BE2C (cell line): ENCODE data around the gene CALHM6. TPM values are rescaled to one million over a fixed set of nuclear protein-coding genes. Genes with fewer than 3 reads are reported as not detected.

Experiments
- DNase-seq: peaks from one replicate; pipeline ENCODE4 v3.0.0-alpha.2; 2020
- H3K27me3 ChIP-seq: fragments of 250-450 bp; sonication (Bioruptor Pico); 2 replicates; pipeline ENCODE4 v1.5.1; 2020; ENCODE audit warnings: mild to moderate bottlenecking
- H3K36me3 ChIP-seq: fragments of 250-450 bp; sonication (Bioruptor Pico); 2 replicates; pipeline ENCODE4 v1.5.1; 2020; ENCODE audit warnings: mild to moderate bottlenecking
- H3K4me1 ChIP-seq: fragments of 250-450 bp; sonication (Bioruptor Pico); 2 replicates; pipeline ENCODE4 v1.5.1; 2020
- H3K4me3 ChIP-seq: 2 replicates; pipeline ENCODE4 v1.5.1; 2011; ENCODE audit warnings: low read depth, low read length
- H3K9me3 ChIP-seq: fragments of 250-450 bp; sonication (Bioruptor Pico); 2 replicates; pipeline ENCODE4 v1.5.1; 2020
- polyA plus RNA-seq: library from polyadenylated mRNA; unstranded; fragments of >200 nt; gene quantifications from one replicate; pipeline ENCODE4 v1.2.1, GENCODE V29; 2012; ENCODE audit warnings: low read depth, missing spikeins; ENCODE audit not compliant: insufficient read length, insufficient read depth
- TF ChIP-seq, protein P1 (sequence below): IDR thresholded peaks from 2 replicates; pipeline ENCODE4 v1.5.1; 2012; ENCODE audit warnings: mild to moderate bottlenecking, low read depth, low read length

CALHM6 gene
- polyA plus RNA-seq: not detected

- Histone ChIP-seq H3K36me3 (no peaks in the 10 kb centered on the region), H3K4me3 (peak within 1 kb of the TSS; percentile 37)
These were observed at the start of gene CALHM6 for GRCh38 chr6:116461331-116461931. Gene CALHM6, plus strand, starts transcription at chr6:116461375. Its CDS starts 555 bp downstream, at chr6:116461930.

GRCh38 chr6:116412270-116412669 is 48.9 kb upstream of the CALHM6 start:
- Histone ChIP-seq H3K4me1 (no peaks in the 10 kb centered on the region), H3K9me3 (no peaks in the 10 kb centered on the region), H3K4me3 (no peak overlapping the region), H3K36me3 (no peaks in the 10 kb centered on the region), H3K27me3 (no peaks in the 10 kb centered on the region)
- TF ChIP-seq, protein P1, sequence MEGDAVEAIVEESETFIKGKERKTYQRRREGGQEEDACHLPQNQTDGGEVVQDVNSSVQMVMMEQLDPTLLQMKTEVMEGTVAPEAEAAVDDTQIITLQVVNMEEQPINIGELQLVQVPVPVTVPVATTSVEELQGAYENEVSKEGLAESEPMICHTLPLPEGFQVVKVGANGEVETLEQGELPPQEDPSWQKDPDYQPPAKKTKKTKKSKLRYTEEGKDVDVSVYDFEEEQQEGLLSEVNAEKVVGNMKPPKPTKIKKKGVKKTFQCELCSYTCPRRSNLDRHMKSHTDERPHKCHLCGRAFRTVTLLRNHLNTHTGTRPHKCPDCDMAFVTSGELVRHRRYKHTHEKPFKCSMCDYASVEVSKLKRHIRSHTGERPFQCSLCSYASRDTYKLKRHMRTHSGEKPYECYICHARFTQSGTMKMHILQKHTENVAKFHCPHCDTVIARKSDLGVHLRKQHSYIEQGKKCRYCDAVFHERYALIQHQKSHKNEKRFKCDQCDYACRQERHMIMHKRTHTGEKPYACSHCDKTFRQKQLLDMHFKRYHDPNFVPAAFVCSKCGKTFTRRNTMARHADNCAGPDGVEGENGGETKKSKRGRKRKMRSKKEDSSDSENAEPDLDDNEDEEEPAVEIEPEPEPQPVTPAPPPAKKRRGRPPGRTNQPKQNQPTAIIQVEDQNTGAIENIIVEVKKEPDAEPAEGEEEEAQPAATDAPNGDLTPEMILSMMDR: no peak
- no peak for DNase-seq

More at GRCh38 chr6:116461331-116461931, at the start of gene CALHM6:
- DNase-seq: no peak
- TF ChIP-seq, protein P1: no peak
- no peaks in the 10 kb centered on the region; the same call in 1 of the 2 replicates for H3K9me3 ChIP-seq
- no peaks in the 10 kb centered on the region for H3K4me1 ChIP-seq
- peaks cover 27% of the 10 kb centered on the region for H3K27me3 ChIP-seq

- no peaks in the 10 kb centered on the region for H3K4me1 ChIP-seq
- no peaks in the 10 kb centered on the region for H3K36me3 ChIP-seq
- no peaks in the 10 kb centered on the region for H3K9me3 ChIP-seq
- no peaks in the 10 kb centered on the region for H3K27me3 ChIP-seq
- TF ChIP-seq, protein P1: no peak
- DNase-seq: no peak
- no peak overlapping the region for H3K4me3 ChIP-seq
These were observed 47.8 kb upstream of the CALHM6 start for GRCh38 chr6:116413357-116413756.

GRCh38 chr6:116417661-116418060 is 43.5 kb upstream of the CALHM6 start:
- TF ChIP-seq, protein P1: no peak

DNA sequence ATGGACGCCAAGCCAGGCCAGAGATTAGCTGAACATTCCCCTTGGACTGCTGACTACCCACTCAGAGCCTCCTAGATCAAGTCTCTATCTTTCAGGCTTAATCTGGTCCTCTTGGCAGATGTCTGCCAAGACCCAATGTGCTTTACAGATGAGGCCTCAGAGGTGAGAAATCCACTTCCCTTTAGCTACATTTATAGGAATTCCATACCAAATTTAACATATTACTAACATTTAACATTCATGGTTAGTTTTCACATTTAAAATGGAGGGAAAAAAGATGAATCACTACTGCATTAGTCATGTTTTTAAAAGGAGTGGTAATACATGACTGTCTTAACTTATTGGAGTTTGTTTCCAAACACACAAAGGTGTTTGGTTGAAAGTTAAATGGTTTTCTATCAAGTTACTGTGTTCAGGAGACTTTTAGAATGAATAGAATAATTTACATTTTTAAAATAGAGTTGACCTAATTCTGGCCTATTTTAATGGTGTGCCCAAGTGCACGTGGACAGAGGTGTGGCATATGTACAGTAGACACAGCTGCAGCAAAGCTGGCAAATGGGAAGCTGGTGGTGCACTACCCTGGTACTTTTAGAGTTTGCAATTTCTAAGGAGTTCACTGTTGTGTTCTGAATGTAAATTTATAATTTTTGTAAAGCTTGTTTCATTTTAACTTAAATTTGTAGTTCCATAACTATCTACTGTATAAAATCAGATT is 41.9 kb upstream of the CALHM6 start:
- H3K36me3 ChIP-seq: no peaks in the 10 kb centered on the region
- TF ChIP-seq, protein P1: no peak
- no peaks in the 10 kb centered on the region for H3K9me3 ChIP-seq
- H3K4me3 ChIP-seq: no peak overlapping the region
- no peaks in the 10 kb centered on the region for H3K27me3 ChIP-seq
- no peaks in the 10 kb centered on the region for H3K4me1 ChIP-seq
- DNase-seq: no peak

More at GRCh38 chr6:116417661-116418060, 43.5 kb upstream of the CALHM6 start:
- DNase-seq: no peak
- H3K4me3 ChIP-seq: no peak overlapping the region
- H3K4me1 ChIP-seq: no peaks in the 10 kb centered on the region
- H3K36me3 ChIP-seq: no peaks in the 10 kb centered on the region
- H3K27me3 ChIP-seq: no peaks in the 10 kb centered on the region
- no peaks in the 10 kb centered on the region for H3K9me3 ChIP-seq

- no peaks in the 10 kb centered on the region for H3K9me3 ChIP-seq
- no peaks in the 10 kb centered on the region for H3K36me3 ChIP-seq
- H3K4me1 ChIP-seq: no peaks in the 10 kb centered on the region
- no peak for DNase-seq
- H3K4me3 ChIP-seq: no peak overlapping the region
- TF ChIP-seq, protein P1: no peak
- H3K27me3 ChIP-seq: no peaks in the 10 kb centered on the region
These were observed 40.8 kb upstream of the CALHM6 start for GRCh38 chr6:116420341-116420740.
